ENCODE results near the gene TMED1.

Gene TMED1

GRCh38 chr19:10823690-10824089 is 12.3 kb downstream of the TMED1 start:
- TF ChIP-seq GABPA (IDR thresholded peaks at IDR 0.05; ENCODE audit: low read depth): no peak
- Histone ChIP-seq H3K27me3 (ENCODE audit: insufficient read depth, poor library complexity, severe bottlenecking) (no peaks in the 10 kb centered on the region), H3K27ac (replicated peaks) (no peak overlapping the region), H3K4me3 (replicated peaks; ENCODE audit: insufficient read depth, low read length) (no peak overlapping the region)
- no peak for DNase-seq (ENCODE audit: low read depth in 1 of 2, low spot score in 1 of 2)

GRCh38 chr19:10820173-10820572 is 15.8 kb downstream of the TMED1 start:
- Histone ChIP-seq H3K27ac (replicated peaks) (no peak overlapping the region), H3K4me3 (replicated peaks; ENCODE audit: insufficient read depth, low read length) (no peak overlapping the region), H3K27me3 (ENCODE audit: insufficient read depth, poor library complexity, severe bottlenecking) (no peaks in the 10 kb centered on the region)
- TF ChIP-seq SPI1 (IDR thresholded peaks at IDR 0.05; ENCODE audit: borderline replicate concordance, low read depth) (no peak), POLR2AphosphoS5 (IDR thresholded peaks at IDR 0.05; ENCODE audit: low read depth) (0 out of 2 replicates have a peak, but pooled peaks have one; percentile 21), REST (IDR thresholded peaks at IDR 0.05; ENCODE audit: insufficient replicate concordance, low read depth) (no peak), CTCF (IDR thresholded peaks at IDR 0.05; ENCODE audit: insufficient read depth, low read length) (no peak), GABPA (IDR thresholded peaks at IDR 0.05; ENCODE audit: low read depth) (no peak)
- DNase-seq (ENCODE audit: low read depth in 1 of 2, low spot score in 1 of 2): no peak

GRCh38 chr19:10819124-10820060 is 16.6 kb downstream of the TMED1 start:
- TF ChIP-seq CTCF (IDR thresholded peaks at IDR 0.05; ENCODE audit: insufficient read depth, low read length) (no peak), SPI1 (IDR thresholded peaks at IDR 0.05; ENCODE audit: borderline replicate concordance, low read depth) (no peak), GABPA (IDR thresholded peaks at IDR 0.05; ENCODE audit: low read depth) (no peak), REST (IDR thresholded peaks at IDR 0.05; ENCODE audit: insufficient replicate concordance, low read depth) (no peak), POLR2AphosphoS5 (IDR thresholded peaks at IDR 0.05; ENCODE audit: low read depth) (no peak)
- no peak overlapping the region for H3K27ac ChIP-seq (replicated peaks)
- no peaks in the 10 kb centered on the region for H3K27me3 ChIP-seq (ENCODE audit: insufficient read depth, poor library complexity, severe bottlenecking)
- H3K4me3 ChIP-seq (replicated peaks; ENCODE audit: insufficient read depth, low read length): no peak overlapping the region
- DNase-seq (ENCODE audit: low read depth in 1 of 2, low spot score in 1 of 2): no peak

GRCh38 chr19:10818301-10819123 is 17.5 kb downstream of the TMED1 start:
- TF ChIP-seq CTCF (IDR thresholded peaks at IDR 0.05; ENCODE audit: insufficient read depth, low read length) (no peak), GABPA (IDR thresholded peaks at IDR 0.05; ENCODE audit: low read depth) (no peak), POLR2AphosphoS5 (IDR thresholded peaks at IDR 0.05; ENCODE audit: low read depth) (no peak), REST (IDR thresholded peaks at IDR 0.05; ENCODE audit: insufficient replicate concordance, low read depth) (no peak)
- H3K4me3 ChIP-seq (replicated peaks; ENCODE audit: insufficient read depth, low read length): no peak overlapping the region
- no peak overlapping the region for H3K27ac ChIP-seq (replicated peaks)
- no peak for DNase-seq (ENCODE audit: low read depth in 1 of 2, low spot score in 1 of 2)
- no peaks in the 10 kb centered on the region for H3K27me3 ChIP-seq (ENCODE audit: insufficient read depth, poor library complexity, severe bottlenecking)

Data from HL-60 (cell line).